ENCODE results near the gene FNDC3A.

- TF ChIP-seq, protein P1, sequence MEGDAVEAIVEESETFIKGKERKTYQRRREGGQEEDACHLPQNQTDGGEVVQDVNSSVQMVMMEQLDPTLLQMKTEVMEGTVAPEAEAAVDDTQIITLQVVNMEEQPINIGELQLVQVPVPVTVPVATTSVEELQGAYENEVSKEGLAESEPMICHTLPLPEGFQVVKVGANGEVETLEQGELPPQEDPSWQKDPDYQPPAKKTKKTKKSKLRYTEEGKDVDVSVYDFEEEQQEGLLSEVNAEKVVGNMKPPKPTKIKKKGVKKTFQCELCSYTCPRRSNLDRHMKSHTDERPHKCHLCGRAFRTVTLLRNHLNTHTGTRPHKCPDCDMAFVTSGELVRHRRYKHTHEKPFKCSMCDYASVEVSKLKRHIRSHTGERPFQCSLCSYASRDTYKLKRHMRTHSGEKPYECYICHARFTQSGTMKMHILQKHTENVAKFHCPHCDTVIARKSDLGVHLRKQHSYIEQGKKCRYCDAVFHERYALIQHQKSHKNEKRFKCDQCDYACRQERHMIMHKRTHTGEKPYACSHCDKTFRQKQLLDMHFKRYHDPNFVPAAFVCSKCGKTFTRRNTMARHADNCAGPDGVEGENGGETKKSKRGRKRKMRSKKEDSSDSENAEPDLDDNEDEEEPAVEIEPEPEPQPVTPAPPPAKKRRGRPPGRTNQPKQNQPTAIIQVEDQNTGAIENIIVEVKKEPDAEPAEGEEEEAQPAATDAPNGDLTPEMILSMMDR (IDR thresholded peaks at IDR 0.05), result peak in 3 of 4 experiments; percentile 1 to 10 (median 10)
- peak; percentile 39 for TF ChIP-seq POLR2A (IDR thresholded peaks at IDR 0.05)
These were observed at the start of gene FNDC3A for GRCh38 chr13:48975856-48976575.

Data from prostate gland (tissue), 2 donors.